Activated T-cell treated with anti-CD3 and anti-CD28 coated beads, Interleukin-2, amount 50 U/mL, for 72 hours (primary cell): Measurements from ENCODE around the gene CKS1B. TPM values are rescaled to one million over a fixed set of nuclear protein-coding genes. Genes with fewer than 3 reads are reported as not detected.
A peak's percentile ranks its signal among the peaks of the same experiment; 100 is the strongest.

ENCODE experiments used
- ATAC-seq, 2 donors: fragments of 150-1000 bp; cut with Tn5 transposase; replicated peaks in 1 of 2; 2 replicates each; pipeline ENCODE4 v1.10.0; 2021; ENCODE audit warnings: moderate library complexity in 2 of 2, mild to moderate bottlenecking in 1 of 2
- DNase-seq, 2 donors: peaks; one replicate each; pipeline ENCODE4 v3.0.0; 2021 to 2022; ENCODE audit warnings: mixed read lengths in 1 of 2
- H3K27ac Mint-ChIP-seq: one replicate; pipeline ENCODE4 v1.8.0; 2022; ENCODE audit warnings: mild to moderate bottlenecking, moderate library complexity, mixed read lengths
- H3K27me3 Mint-ChIP-seq: one replicate; pipeline ENCODE4 v1.8.0; 2022; ENCODE audit warnings: low read depth, mixed read lengths
- H3K36me3 Mint-ChIP-seq, 2 donors: one replicate each; pipeline ENCODE4 v1.8.0; 2022; ENCODE audit warnings: mixed read lengths in 2 of 2, mild to moderate bottlenecking in 1 of 2; ENCODE audit not compliant: insufficient read depth in 2 of 2
- H3K4me1 Mint-ChIP-seq: one replicate; pipeline ENCODE4 v1.8.0; 2022; ENCODE audit warnings: low read depth, mixed read lengths
- H3K4me3 Mint-ChIP-seq, 2 donors: one replicate each; pipeline ENCODE4 v1.8.0; 2022; ENCODE audit warnings: mild to moderate bottlenecking in 2 of 2, mixed read lengths in 2 of 2, moderate library complexity in 2 of 2
- H3K9me3 Mint-ChIP-seq, 2 donors: one replicate each; pipeline ENCODE4 v1.8.0; 2022; ENCODE audit warnings: mixed read lengths in 2 of 2
- total RNA-seq, 2 donors: library from RNA; stranded (reverse); gene quantifications; one replicate each; pipeline ENCODE4 v1.2.3, GENCODE V29; 2022

Gene CKS1B
- total RNA-seq, 2 donors from 2014 or later = 251 to 304 TPM

DNA sequence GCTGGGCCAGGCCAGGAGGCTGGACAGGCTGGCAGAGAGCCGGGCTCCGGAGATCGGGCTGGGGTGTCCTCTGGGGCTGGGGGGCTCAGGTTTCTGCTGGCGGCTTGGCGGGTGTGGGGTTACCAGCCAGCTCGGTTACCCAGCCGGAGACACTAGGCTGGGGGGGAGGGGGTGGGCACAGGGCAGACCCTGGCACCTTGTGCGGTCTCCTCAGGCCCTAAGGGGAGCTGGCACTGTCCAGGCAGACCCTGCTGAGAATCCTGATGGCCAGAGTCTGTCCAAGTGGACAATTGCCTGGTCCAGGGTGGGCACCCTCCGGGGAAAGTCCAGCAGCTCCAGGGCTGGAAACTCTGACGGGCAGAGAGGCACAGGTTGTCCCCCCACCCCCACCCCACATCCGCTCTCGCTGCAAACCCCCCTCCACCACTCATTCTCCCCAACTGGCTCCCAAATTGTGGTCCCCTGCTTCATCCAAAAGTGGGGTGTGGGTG, 34.8 kb downstream of the CKS1B start:
- H3K27me3 Mint-ChIP-seq = no peaks in the 10 kb centered on the region
- H3K36me3 Mint-ChIP-seq = peaks cover 10 to 14% of the 10 kb centered on the region in 2 donors
- no peaks in the 10 kb centered on the region for H3K9me3 Mint-ChIP-seq
- ATAC-seq (no peak), DNase-seq (no peak)
- peaks cover 81% of the 10 kb centered on the region for H3K4me1 Mint-ChIP-seq
- H3K27ac Mint-ChIP-seq = peak overlapping the region; percentile 78
- H3K4me3 Mint-ChIP-seq = peak overlapping the region; percentile 78 to 99

DNA sequence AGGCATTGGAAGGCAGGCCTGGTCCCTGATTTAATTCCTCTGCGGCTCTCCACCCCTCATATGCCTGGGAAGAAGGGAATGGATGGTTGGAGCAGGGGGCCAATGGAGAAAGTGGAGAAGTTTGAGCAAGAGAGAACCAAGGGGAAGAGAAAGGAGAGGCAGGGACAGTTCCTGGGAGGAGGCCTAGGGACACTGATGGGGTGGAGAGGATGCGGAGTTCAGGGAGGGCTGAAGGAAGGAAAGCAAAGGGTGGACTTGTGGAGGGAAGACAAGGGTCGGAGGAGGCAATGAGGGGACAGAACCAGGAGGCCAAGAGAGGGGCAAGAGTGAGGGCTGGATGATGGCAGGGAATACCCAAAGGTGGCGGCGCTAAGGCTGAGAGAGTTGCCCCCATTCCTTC, 35.3 kb downstream of the CKS1B start:
- H3K4me1 Mint-ChIP-seq = peaks cover 81% of the 10 kb centered on the region
- no peaks in the 10 kb centered on the region for H3K9me3 Mint-ChIP-seq
- peaks cover 8 to 11% of the 10 kb centered on the region in 2 donors for H3K36me3 Mint-ChIP-seq
- H3K4me3 Mint-ChIP-seq = peak overlapping the region; percentile 78 to 99
- peak overlapping the region; percentile 78 for H3K27ac Mint-ChIP-seq
- ATAC-seq (no peak), DNase-seq (no peak)
- no peaks in the 10 kb centered on the region for H3K27me3 Mint-ChIP-seq

DNA sequence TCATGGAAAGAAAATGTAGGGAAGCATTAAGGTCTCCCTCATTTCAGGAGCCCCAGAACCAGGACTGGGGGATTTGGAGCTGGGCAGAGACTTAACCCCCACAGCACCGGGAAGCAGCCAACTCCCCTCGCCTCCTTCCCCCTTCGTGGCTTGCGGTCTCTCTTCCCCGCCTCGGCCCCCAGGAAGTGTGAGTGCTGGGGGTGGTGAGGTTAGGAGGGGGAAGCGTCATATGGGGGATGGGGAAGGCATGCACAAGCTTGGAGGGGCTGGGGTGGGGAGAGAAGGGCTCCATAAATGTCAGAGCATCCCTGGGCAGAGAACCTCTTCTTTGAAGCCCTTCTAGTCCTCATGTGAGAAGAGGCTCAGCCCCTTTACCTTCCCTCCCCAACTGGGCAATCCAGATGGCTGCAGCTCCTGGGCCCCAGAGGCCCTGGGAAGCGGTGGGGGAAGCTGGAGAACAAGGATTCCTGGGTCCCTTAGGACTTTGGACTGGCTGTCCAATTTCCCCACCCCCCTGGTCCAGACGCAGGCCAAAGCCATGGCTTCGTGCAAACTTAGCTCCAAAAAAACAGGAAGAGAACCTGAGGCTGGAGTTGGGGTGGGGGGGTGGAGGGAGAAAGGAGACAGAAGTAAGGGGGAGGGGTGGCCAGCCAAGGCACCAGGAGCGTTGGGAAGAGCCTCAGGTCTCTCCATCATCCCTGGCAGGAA, 35.9 kb downstream of the CKS1B start:
- H3K27me3 Mint-ChIP-seq = no peaks in the 10 kb centered on the region
- DNase-seq (no peak), ATAC-seq (no peak)
- H3K36me3 Mint-ChIP-seq = peaks cover 8 to 11% of the 10 kb centered on the region in 2 donors
- peak overlapping the region; percentile 78 to 99 for H3K4me3 Mint-ChIP-seq
- peaks cover 80% of the 10 kb centered on the region for H3K4me1 Mint-ChIP-seq
- H3K9me3 Mint-ChIP-seq = no peaks in the 10 kb centered on the region
- peak overlapping the region; percentile 78 for H3K27ac Mint-ChIP-seq

DNA sequence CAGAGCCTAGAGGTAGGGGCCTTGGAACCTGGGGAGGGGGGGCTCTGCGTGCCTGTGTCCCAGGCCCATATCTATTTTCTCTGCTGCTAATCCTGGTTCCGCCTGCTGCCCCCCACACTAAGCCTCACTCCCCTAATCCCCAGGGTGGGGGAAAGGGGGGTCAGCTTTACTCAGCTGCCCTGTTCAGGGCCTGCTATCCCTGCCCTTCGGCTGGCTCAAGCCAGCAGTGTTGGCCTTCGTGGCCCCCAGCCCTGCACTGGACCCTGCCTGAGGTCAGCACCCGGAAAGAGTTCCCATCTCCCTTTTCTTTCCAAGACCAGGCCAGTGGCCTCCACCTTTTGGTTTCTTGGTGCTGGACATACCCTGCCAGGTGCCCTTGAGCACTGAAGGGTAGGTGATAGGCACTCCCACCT, 36.5 kb downstream of the CKS1B start:
- no peak for DNase-seq
- Mint-ChIP-seq H3K36me3 (peaks cover 8 to 14% of the 10 kb centered on the region in 2 donors), H3K4me1 (peaks cover 80% of the 10 kb centered on the region), H3K4me3 (peak overlapping the region; percentile 80 to 99), H3K27me3 (no peaks in the 10 kb centered on the region), H3K9me3 (no peaks in the 10 kb centered on the region), H3K27ac (peak overlapping the region; percentile 83)
- ATAC-seq = no peak

DNA sequence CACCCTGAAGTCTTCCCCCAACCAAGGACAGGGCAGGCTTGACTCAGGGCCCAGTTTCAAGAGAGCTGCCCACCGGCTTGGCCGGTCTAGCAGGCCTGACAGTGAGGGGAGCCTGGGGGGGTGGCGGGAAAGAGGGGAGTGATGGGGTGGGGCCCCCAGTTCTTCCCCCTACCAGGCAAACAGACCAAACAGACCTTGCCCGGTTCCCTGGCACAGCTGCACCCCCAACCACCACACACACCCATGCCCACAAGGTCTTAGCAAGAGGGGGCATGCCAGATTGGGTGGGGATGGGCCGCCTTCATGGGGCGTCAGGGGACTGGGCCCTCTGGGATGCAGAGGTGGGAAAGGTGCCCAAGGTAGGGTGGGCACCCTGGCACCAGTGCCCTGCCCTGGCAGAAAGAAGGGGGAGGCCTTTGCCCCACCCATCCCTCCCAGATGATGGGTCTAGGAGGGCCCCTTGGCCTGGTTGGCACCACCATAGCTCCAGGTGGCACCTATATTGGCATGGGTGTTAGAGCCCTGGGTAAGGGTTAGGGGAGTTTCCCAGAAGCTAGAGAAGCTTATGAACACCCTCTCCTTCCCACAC, 37.0 kb downstream of the CKS1B start:
- Mint-ChIP-seq H3K4me3 (peak overlapping the region; percentile 80 to 99), H3K9me3 (no peaks in the 10 kb centered on the region), H3K27me3 (no peaks in the 10 kb centered on the region), H3K4me1 (peaks cover 80% of the 10 kb centered on the region), H3K36me3 (peaks cover 8 to 17% of the 10 kb centered on the region in 2 donors), H3K27ac (no peak overlapping the region)
- DNase-seq = no peak
- no peak for ATAC-seq

DNA sequence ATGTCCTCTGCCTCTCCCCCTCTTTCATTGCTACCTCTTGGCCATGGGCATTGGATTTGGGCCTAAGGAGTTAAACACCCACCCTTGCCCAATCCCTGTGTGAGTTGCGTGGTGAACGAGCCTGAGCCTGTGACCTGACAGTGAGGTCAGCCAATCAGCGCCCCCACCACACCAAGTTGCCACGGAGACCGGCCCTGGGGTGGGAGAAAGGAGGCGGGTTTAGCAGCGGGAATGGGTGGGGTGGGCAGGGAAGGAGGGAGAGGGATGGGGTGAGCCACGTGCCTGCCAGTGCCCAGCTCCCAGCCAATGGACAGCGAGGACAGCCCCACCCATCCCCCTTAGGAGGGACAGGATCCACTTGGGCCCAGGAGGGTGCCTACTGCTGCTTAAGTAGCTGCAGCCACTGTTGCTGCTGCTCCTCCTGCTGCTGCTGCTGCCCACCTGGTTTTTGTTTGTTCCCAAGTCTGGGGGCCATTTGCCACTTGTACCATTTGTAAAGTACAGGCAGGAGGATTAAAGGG, 37.6 kb downstream of the CKS1B start:
- Mint-ChIP-seq H3K4me3 (peak overlapping the region; percentile 64 to 70), H3K9me3 (no peaks in the 10 kb centered on the region), H3K36me3 (peaks cover 8 to 18% of the 10 kb centered on the region in 2 donors), H3K27ac (no peak overlapping the region), H3K4me1 (peaks cover 80% of the 10 kb centered on the region), H3K27me3 (no peaks in the 10 kb centered on the region)
- no peak for DNase-seq
- ATAC-seq = peak in 1 of 2 donors; percentile 13

DNA sequence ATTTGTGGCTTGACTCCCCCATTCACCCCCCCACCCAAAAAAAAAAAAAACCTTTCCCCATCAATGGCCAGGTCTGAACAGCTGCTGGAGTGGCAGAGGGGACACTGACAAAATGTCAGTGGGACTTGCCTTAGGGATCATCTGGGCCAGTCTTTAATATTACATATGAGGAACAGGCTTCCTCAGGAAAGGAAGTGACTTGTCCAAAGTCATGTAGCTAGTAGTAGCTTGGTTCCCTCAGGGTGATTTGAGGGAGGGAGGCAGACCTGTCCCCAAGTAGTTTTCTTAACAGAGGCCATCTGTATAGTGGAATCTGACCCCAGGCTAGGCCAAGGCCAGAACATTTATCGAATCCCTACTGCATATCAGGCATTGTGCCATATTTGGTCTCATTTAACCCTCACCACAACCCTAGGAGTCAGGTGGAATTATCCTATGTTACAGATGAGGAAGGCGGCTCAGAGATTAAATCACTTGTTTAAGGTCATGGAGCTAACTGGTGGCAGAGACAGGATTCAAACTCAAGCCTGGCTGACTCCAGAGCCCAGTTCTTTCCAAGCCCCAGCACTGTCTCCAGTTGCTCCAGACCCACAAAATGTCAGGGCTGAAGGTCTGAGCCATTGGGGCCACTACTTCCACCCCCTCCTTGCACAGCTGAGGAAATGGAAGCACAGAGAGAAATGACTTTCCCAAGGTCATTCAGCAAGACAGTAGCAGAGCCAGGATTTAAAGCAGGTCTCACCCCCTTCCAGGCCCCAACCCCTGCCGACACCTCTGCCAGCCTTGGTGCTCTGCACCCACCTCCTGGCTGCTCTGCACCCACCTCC, 38.5 kb downstream of the CKS1B start:
- no peak for DNase-seq
- no peaks in the 10 kb centered on the region for H3K9me3 Mint-ChIP-seq
- H3K4me1 Mint-ChIP-seq = peaks cover 74% of the 10 kb centered on the region
- peaks cover 8 to 18% of the 10 kb centered on the region in 2 donors for H3K36me3 Mint-ChIP-seq
- H3K27me3 Mint-ChIP-seq = no peaks in the 10 kb centered on the region
- peak overlapping the region; percentile 64 to 70 for H3K4me3 Mint-ChIP-seq
- peak overlapping the region; percentile 92 for H3K27ac Mint-ChIP-seq
- no peak for ATAC-seq

DNA sequence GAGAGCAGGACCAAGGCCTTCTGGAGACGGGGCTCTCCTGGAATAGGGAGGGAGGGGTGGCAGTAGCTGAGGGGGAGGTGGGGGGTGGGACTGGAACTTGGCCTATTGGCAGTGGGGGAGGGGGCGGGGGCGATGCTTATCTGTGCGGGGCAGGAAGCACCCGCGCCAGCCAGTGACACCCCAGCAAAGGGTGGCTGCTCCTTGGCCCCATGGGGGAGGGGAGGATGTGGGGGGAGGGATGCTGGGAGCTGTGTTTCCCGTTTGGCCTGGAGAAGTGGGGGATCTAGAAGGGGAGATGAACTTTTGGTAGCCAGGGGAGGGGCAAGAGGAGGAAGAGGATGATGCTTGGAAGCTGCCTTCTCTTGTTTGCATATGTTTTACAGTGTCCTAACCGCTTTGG, 39.2 kb downstream of the CKS1B start:
- ATAC-seq (no peak), DNase-seq (no peak)
- H3K36me3 Mint-ChIP-seq = peaks cover 8 to 18% of the 10 kb centered on the region in 2 donors
- no peaks in the 10 kb centered on the region for H3K9me3 Mint-ChIP-seq
- H3K27ac Mint-ChIP-seq = peak overlapping the region; percentile 79
- H3K27me3 Mint-ChIP-seq = no peaks in the 10 kb centered on the region
- peak overlapping the region; percentile 70 to 71 for H3K4me3 Mint-ChIP-seq
- peaks cover 68% of the 10 kb centered on the region for H3K4me1 Mint-ChIP-seq

DNA sequence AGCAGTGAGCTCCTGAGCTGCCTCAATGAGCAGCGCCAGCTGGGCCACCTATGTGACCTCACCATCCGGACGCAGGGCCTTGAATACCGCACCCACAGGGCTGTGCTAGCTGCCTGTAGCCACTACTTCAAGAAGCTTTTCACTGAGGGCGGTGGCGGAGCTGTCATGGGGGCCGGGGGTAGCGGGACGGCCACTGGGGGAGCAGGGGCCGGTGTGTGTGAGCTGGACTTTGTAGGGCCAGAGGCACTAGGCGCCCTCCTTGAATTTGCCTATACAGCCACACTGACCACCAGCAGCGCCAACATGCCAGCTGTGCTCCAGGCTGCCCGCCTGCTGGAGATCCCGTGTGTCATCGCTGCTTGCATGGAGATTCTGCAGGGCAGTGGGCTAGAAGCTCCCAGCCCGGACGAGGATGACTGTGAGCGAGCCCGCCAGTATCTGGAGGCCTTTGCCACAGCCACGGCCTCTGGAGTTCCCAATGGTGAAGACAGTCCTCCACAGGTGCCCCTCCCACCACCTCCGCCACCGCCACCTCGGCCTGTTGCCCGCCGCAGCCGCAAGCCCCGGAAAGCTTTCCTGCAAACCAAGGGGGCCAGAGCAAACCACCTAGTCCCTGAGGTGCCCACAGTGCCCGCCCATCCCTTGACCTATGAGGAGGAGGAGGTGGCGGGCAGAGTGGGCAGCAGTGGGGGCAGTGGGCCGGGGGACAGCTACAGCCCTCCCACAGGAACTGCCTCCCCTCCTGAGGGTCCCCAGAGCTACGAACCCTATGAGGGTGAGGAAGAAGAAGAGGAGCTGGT, 40.4 kb downstream of the CKS1B start:
- ATAC-seq (no peak), DNase-seq (no peak)
- H3K36me3 Mint-ChIP-seq = peaks cover 4 to 11% of the 10 kb centered on the region in 2 donors
- no peak overlapping the region for H3K27ac Mint-ChIP-seq
- no peaks in the 10 kb centered on the region for H3K9me3 Mint-ChIP-seq
- H3K27me3 Mint-ChIP-seq = no peaks in the 10 kb centered on the region
- peaks cover 74% of the 10 kb centered on the region for H3K4me1 Mint-ChIP-seq
- H3K4me3 Mint-ChIP-seq = no peak overlapping the region

DNA sequence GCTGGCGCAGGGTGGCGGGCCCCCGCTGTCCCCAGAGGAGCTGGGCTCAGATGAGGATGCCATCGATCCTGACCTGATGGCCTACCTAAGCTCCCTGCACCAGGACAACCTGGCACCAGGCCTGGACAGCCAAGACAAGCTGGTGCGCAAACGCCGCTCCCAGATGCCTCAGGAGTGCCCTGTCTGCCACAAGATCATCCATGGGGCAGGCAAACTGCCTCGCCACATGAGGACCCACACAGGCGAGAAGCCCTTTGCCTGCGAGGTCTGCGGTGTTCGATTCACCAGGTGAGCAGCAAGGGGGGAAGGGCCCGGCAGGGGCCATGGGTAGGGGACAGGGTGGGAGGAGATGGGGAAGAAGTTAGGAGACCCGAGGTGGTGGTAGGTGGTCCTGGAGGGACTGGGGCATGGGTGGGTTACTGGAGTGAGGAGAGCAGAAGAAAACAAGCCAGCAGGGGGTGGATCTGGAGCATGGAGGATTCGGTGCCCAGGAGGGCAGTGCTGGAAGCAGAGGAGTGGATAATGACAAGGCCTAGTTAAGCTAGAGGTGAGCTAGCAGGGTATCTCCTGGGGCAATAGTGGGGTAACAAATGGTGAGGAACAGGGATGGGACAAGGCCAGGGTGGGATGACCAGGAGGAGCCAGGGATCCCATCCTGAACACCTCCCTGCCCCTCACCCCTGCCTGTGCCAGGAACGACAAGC, 41.2 kb downstream of the CKS1B start:
- Mint-ChIP-seq H3K27ac (peak overlapping the region; percentile 3), H3K4me1 (peaks cover 72% of the 10 kb centered on the region), H3K27me3 (no peaks in the 10 kb centered on the region), H3K36me3 (peaks cover 4 to 12% of the 10 kb centered on the region in 2 donors), H3K4me3 (peak overlapping the region; percentile 45 to 67), H3K9me3 (no peaks in the 10 kb centered on the region)
- no peak for DNase-seq
- ATAC-seq = no peak

DNA sequence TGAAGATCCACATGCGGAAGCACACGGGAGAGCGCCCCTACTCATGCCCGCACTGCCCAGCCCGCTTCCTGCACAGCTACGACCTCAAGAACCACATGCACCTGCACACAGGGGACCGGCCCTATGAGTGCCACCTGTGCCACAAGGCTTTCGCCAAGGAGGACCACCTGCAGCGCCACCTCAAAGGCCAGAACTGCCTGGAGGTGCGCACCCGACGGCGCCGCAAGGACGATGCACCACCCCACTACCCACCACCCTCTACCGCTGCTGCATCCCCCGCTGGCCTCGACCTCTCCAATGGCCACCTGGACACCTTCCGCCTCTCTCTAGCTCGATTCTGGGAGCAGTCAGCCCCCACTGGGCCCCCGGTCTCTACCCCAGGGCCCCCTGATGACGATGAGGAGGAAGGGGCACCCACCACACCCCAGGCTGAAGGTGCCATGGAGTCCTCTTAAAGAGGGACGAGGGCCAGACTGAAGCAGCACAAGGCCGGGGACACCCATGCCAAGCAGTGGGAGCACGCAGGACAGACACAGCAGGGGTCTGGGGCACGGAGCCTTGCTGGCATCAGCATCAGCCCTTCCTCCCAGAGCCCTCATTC, 41.9 kb downstream of the CKS1B start:
- peak overlapping the region; percentile 45 to 67 for H3K4me3 Mint-ChIP-seq
- H3K4me1 Mint-ChIP-seq = peaks cover 67% of the 10 kb centered on the region
- peaks cover 4 to 12% of the 10 kb centered on the region in 2 donors for H3K36me3 Mint-ChIP-seq
- no peak overlapping the region for H3K27ac Mint-ChIP-seq
- H3K9me3 Mint-ChIP-seq = no peaks in the 10 kb centered on the region
- H3K27me3 Mint-ChIP-seq = no peaks in the 10 kb centered on the region
- ATAC-seq (no peak), DNase-seq (no peak)
